K562 (cell line): ENCODE data around the gene AMOTL1. TPM values are rescaled to one million over a fixed set of nuclear protein-coding genes. Genes with fewer than 3 reads are reported as not detected.
A peak's percentile ranks its signal among the peaks of the same experiment; 100 is the strongest.

Source experiments
- ATAC-seq: fragments of 200-7000 bp; cut with Tn5 transposase; 3 replicates; pipeline ENCODE4 v1.9.1; 2020; ENCODE audit warnings: moderate library complexity
- BruUV-seq: library from RNA; stranded (reverse); fragments of 400-500 nt; replicated peaks from 2 replicates; lab custom pipeline; 2021; lab: Mats Ljungman, UMichigan
- CTCF ChIA-PET: fragments of 300-600 bp; formaldehyde crosslinking; extraction: SDS; loops from one replicate; lab custom pipeline; 2021; ENCODE audit warnings: low intra/inter-chr PET ratio; lab: Yijun Ruan, JAX
- POLR2A ChIA-PET: fragments of 300-600, 350-650 bp; sonication (Branson Sonifier 250); formaldehyde crosslinking; extraction: SDS; loops from one replicate; lab custom pipeline; 2021; ENCODE audit warnings: antibody characterized with exemption, inconsistent platforms; lab: Yijun Ruan, JAX
- DNase-seq, 4 experiments: peaks; one replicate each; pipeline versions ENCODE4 v3.0.0 to v3.0.0-alpha.2; 2011 to 2018; ENCODE audit warnings: low spot score in 3 of 4, mixed read lengths in 3 of 4; ENCODE audit errors: extremely low read depth in 1 of 4
- FAIRE-seq: peaks from 2 replicates; lab custom pipeline; 2011; peaks lifted over from hg19 to GRCh38; lab: Jason Lieb, UNC
- H2AFZ ChIP-seq: 2 replicates; pipeline ENCODE4 v1.6.0; 2011; ENCODE audit warnings: low read depth, low read length, control low read depth, inconsistent platforms
- H3K27ac ChIP-seq: fragments of 200-600 bp; 3 replicates; pipeline ENCODE4 v1.8.0; 2011; ENCODE audit warnings: low read depth, mild to moderate bottlenecking, control low read depth, inconsistent platforms, low read length, moderate library complexity, mixed read lengths; ENCODE audit errors: extremely low read depth
- H3K27me3 ChIP-seq, 2 experiments: fragments of 300-600 bp in 1 of 2; 2 replicates in 1 of 2; 3 replicates in 1 of 2; pipeline versions ENCODE4 v1.6.0 to v1.8.0; 2011; ENCODE audit warnings: inconsistent platforms in 2 of 2, low read length in 2 of 2, mild to moderate bottlenecking in 1 of 2, mixed read lengths in 1 of 2, moderate library complexity in 1 of 2; ENCODE audit not compliant: control insufficient read depth in 2 of 2, insufficient read depth in 2 of 2
- H3K36me3 ChIP-seq: fragments of 300-600 bp; 3 replicates; pipeline ENCODE4 v1.8.0; 2011; ENCODE audit warnings: mild to moderate bottlenecking, low read length, inconsistent platforms; ENCODE audit not compliant: control insufficient read depth, insufficient read depth
- H3K4me1 ChIP-seq, 2 experiments: fragments of 200-600 bp in 1 of 2; replicated peaks in 1 of 2; 2 replicates in 1 of 2; 3 replicates in 1 of 2; pipeline versions ENCODE4 v1.5.1 to v1.8.0; 2011; ENCODE audit warnings: inconsistent platforms in 2 of 2, low read length in 2 of 2, mild to moderate bottlenecking in 1 of 2, mixed read lengths in 1 of 2, moderate library complexity in 1 of 2; ENCODE audit not compliant: control insufficient read depth in 2 of 2, insufficient read depth in 2 of 2
- H3K4me2 ChIP-seq: 2 replicates; pipeline ENCODE4 v1.6.1; 2011; ENCODE audit warnings: low read length, control low read depth, inconsistent platforms, mixed read lengths; ENCODE audit not compliant: insufficient read depth
- H3K4me3 ChIP-seq: fragments of 200-600 bp; sonication (generic), shearing (Covaris generic); 2 replicates; pipeline ENCODE4 v1.5.1; 2016; ENCODE audit warnings: control low read depth, inconsistent platforms
- H3K79me2 ChIP-seq: fragments of 200-600 bp; 3 replicates; pipeline ENCODE4 v1.8.0; 2011; ENCODE audit warnings: low read length, inconsistent platforms; ENCODE audit not compliant: control insufficient read depth, insufficient read depth
- H3K9ac ChIP-seq, 2 experiments: 2 replicates each; pipeline versions ENCODE4 v1.6.0 to v1.6.1; 2011; ENCODE audit warnings: low read depth in 2 of 2, low read length in 2 of 2, control low read depth in 1 of 2, inconsistent platforms in 1 of 2, mild to moderate bottlenecking in 1 of 2, mixed read lengths in 1 of 2; ENCODE audit not compliant: insufficient read depth in 1 of 2
- H3K9me1 ChIP-seq: one replicate; pipeline ENCODE4 v1.6.0; 2011; ENCODE audit warnings: inconsistent platforms, mild to moderate bottlenecking, low read length, moderate library complexity; ENCODE audit not compliant: control insufficient read depth, insufficient read depth
- H3K9me3 ChIP-seq: replicated peaks from 2 replicates; pipeline ENCODE4 v1.5.1; 2011; ENCODE audit warnings: low read depth, low read length, inconsistent platforms; ENCODE audit not compliant: control insufficient read depth, insufficient read depth
- H4K20me1 ChIP-seq: replicated peaks from 2 replicates; pipeline ENCODE4 v1.6.1; 2011; ENCODE audit warnings: low read length, inconsistent platforms, mixed read lengths; ENCODE audit not compliant: control insufficient read depth, insufficient read depth
- FOXA3 ChIP-seq, 2 experiments: fragments of 450-650 bp in 1 of 2; sonication (generic) in 1 of 2; formaldehyde crosslinking; IDR thresholded peaks in 1 of 2; conservative IDR thresholded peaks in 1 of 2; 2 replicates each; pipeline versions ENCODE4 v1.4.0 to v1.8.0; 2020 to 2022; ENCODE audit warnings: mild to moderate bottlenecking in 2 of 2, missing genetic modification reagents in 1 of 2
- KDM1A ChIP-seq, 2 experiments: fragments of 450-650 bp; IDR thresholded peaks; 2 replicates each; pipeline ENCODE4 v1.6.1; 2016; ENCODE audit warnings: mild to moderate bottlenecking in 2 of 2
- LEF1 ChIP-seq: fragments of 450-650 bp; IDR thresholded peaks from 2 replicates; pipeline ENCODE4 v1.6.1; 2016; ENCODE audit warnings: mild to moderate bottlenecking
- POLR3A ChIP-seq: IDR thresholded peaks from 2 replicates; pipeline ENCODE4 v1.6.1; 2011; ENCODE audit warnings: borderline replicate concordance, mild to moderate bottlenecking, moderate library complexity; ENCODE audit not compliant: insufficient read length, insufficient read depth; ENCODE audit errors: extremely low read depth
- RAD21 ChIP-seq, 2 experiments: fragments of 250-450 bp in 1 of 2; fragments of 450-650 bp in 1 of 2; sonication (Bioruptor Pico) in 1 of 2; formaldehyde crosslinking in 1 of 2; IDR thresholded peaks in 1 of 2; conservative IDR thresholded peaks in 1 of 2; 2 replicates each; pipeline versions ENCODE4 v1.4.0 to v1.8.0; 2020 to 2022; ENCODE audit warnings: mild to moderate bottlenecking in 2 of 2, moderate library complexity in 1 of 2
- SMAD1 ChIP-seq: fragments of 150-350 bp; IDR thresholded peaks from 2 replicates; pipeline ENCODE4 v1.6.1; 2014; ENCODE audit warnings: low read length, low read depth; ENCODE audit not compliant: partially characterized antibody
- ZNF75A ChIP-seq: fragments of 450-650 bp; formaldehyde crosslinking; IDR thresholded peaks from 2 replicates; pipeline ENCODE4 v1.4.0; 2020; ENCODE audit warnings: mild to moderate bottlenecking
- WGBS: fragments of 100-300 bp; shearing (Covaris generic); methylation state at CpG from one replicate; pipeline ENCODE4 v1.1.6; 2016; ENCODE audit warnings: low coverage, mixed read lengths; ENCODE audit not compliant: insufficient coverage; ENCODE audit errors: missing lambda C conversion rate; 5-methylcytosine and 5-hydroxymethylcytosine counted together
- in situ Hi-C: fragments of 300-500 bp; cut with MboI; formaldehyde crosslinking; loops from 4 replicates; pipeline ENCODE4 v1.15.0; 2018; ENCODE audit warnings: inconsistent platforms, mixed read lengths
- intact Hi-C: fragments of 100-400 bp; cut with micrococcal nuclease; formaldehyde crosslinking; loops from 2 replicates; pipeline ENCODE4 v1.14.2; 2022
- polyA plus RNA-seq, 8 experiments: library from polyadenylated mRNA; depleted of rRNA in 4 of 8; stranded (reverse) in 5 of 8; unstranded in 3 of 8; fragments of >200 nt; fragmentation: Nextera tagmentation in 2 of 8; fragmentation: Illumina TruSeq in 1 of 8; extraction: Ambion mirVana in 2 of 8; extraction: Trizol in 1 of 8; gene quantifications; 2 replicates each; pipeline versions ENCODE4 v1.2.1 to v1.2.3, GENCODE V29; 2011 to 2014; ENCODE audit warnings: inconsistent platforms in 1 of 8, missing spikeins in 1 of 8
- total RNA-seq, 7 experiments: library from RNA; depleted of rRNA in 6 of 7; stranded (reverse); fragments of >200 nt in 6 of 7; fragmentation: Illumina TruSeq in 2 of 7; extraction: Trizol in 2 of 7; gene quantifications; 2 replicates each; pipeline versions ENCODE4 v1.2.1 to v1.2.3, GENCODE V29; 2011 to 2021; ENCODE audit warnings: low replicate concordance in 1 of 7
- TF ChIP-seq, protein P1 (sequence below): fragments of 250-450 bp; sonication (Bioruptor Pico); IDR thresholded peaks from 2 replicates; pipeline ENCODE4 v1.5.0; 2021
- TF ChIP-seq, protein P2 (sequence below), 2 experiments: fragments of 450-650 bp; IDR thresholded peaks; 2 replicates each; pipeline ENCODE4 v1.6.1; 2016
- TF ChIP-seq, protein P3 (sequence below), 3 experiments: IDR thresholded peaks in 2 of 3; conservative IDR thresholded peaks in 1 of 3; 2 replicates each; pipeline ENCODE4 v1.5.1; 2011 to 2012; ENCODE audit warnings: low read length in 3 of 3, mild to moderate bottlenecking in 3 of 3, control low read depth in 2 of 3, improper control_type of control experiment in 1 of 3, inconsistent platforms in 1 of 3, low read depth in 1 of 3, mixed read lengths in 1 of 3, moderate library complexity in 1 of 3; ENCODE audit not compliant: insufficient read depth in 2 of 3
- TF ChIP-seq, protein P4 (sequence below), 2 experiments: IDR thresholded peaks in 1 of 2; conservative IDR thresholded peaks in 1 of 2; 2 replicates each; pipeline ENCODE4 v1.6.1; 2016; ENCODE audit warnings: low read depth in 2 of 2, mild to moderate bottlenecking in 1 of 2, missing compliant biosample characterization in 1 of 2, missing genetic modification characterization in 1 of 2, moderate library complexity in 1 of 2

The AMOTL1 gene
- total and polyA plus RNA-seq, 9 of the 15 experiments (the other 6 are each of a cell fraction or from before 2014, with no cell fraction given): 4.0 to 35.4 (median 14.0) TPM

DNA sequence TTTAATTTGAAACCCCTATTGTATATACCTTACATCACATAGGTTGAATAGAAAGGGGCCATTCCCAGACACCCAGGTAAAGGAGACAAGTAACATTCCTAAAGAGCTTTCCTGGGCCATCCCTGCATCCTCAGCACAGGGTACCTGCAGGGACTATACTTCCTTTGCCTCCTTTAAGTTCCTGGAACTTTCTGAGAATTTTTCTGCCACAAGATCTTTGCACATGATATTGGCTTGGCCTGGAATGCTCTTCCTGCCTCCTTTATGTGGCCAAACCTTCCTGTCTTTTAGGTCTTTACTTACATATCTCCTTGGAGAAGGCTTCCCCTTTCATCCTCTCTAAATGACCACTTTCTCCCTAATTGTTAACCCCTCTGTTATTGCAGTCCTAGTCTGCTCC lies 7.9 kb upstream of the AMOTL1 start (continued):
- TF ChIP-seq, protein P1, sequence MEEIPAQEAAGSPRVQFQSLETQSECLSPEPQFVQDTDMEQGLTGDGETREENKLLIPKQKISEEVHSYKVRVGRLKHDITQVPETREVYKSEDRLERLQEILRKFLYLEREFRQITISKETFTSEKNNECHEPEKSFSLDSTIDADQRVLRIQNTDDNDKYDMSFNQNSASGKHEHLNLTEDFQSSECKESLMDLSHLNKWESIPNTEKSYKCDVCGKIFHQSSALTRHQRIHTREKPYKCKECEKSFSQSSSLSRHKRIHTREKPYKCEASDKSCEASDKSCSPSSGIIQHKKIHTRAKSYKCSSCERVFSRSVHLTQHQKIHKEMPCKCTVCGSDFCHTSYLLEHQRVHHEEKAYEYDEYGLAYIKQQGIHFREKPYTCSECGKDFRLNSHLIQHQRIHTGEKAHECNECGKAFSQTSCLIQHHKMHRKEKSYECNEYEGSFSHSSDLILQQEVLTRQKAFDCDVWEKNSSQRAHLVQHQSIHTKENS (CRISPR knock-in tag): no peak

DNA sequence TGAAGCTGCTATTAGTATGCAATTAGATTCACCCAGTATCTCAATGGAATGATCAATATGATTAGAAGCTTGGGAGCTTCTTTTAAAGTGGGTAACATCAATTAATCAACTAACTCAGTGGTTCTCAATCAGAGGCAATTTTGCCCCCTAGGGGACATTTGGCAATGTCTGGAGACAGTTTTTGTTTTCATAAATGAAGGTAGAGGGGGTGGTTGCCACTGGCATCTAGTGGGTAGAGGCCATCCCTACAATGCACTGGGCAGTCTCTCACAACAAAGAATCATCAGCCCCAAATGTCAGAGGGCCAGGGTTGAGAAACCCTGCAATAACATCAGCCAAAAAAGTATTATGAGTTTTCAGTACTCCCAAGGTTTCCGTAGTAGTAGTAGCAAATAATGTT lies 5.9 kb upstream of the AMOTL1 start:
- Histone ChIP-seq H3K9me3 (no peaks in the 10 kb centered on the region), H3K4me2 (no peak overlapping the region), H3K27ac (no peak overlapping the region), H3K9me1 (no peaks in the 10 kb centered on the region), H3K4me1 (peaks cover 0 to 12% of the 10 kb centered on the region in 2 experiments; a peak in 4 of 5 replicates), H3K79me2 (no peaks in the 10 kb centered on the region), H2AFZ (no peak overlapping the region), H3K27me3 (no peaks in the 10 kb centered on the region), H4K20me1 (no peaks in the 10 kb centered on the region), H3K9ac (no peak overlapping the region), H3K36me3 (no peaks in the 10 kb centered on the region), H3K4me3 (no peak overlapping the region)
- intact Hi-C loops (loop anchor here (1.0 to 10.0 kb wide), 3 partner anchors 139 to 237 kb away; no protein-coding TSS in a partner anchor), in situ Hi-C loops (no loop called here)
- BruUV-seq: no TSS peak
- peak in 1 of 4 experiments; percentile 43 for DNase-seq
- FAIRE-seq: no peak
- ChIA-PET POLR2A (no interaction called here), CTCF (no interaction called here)
- WGBS: 70% methylated on average over 1 of the region's 1 CpG
- ATAC-seq: peak; percentile 47; the same call in 1 of the 3 replicates
- TF ChIP-seq POLR3A (no peak), FOXA3 (CRISPR knock-in tag; conservative IDR thresholded peaks at IDR 0.05 in 1 of 2, IDR thresholded peaks at IDR 0.05 in 1 of 2) (no peak), RAD21 (CRISPR knock-in tag; conservative IDR thresholded peaks at IDR 0.05 in 1 of 2, IDR thresholded peaks at IDR 0.05 in 1 of 2) (peak; percentile 74 to 76), SMAD1 (no peak), KDM1A (IDR thresholded peaks at IDR 0.05) (no peak), LEF1 (no peak), ZNF75A (CRISPR knock-in tag) (no peak)
- TF ChIP-seq, protein P2, sequence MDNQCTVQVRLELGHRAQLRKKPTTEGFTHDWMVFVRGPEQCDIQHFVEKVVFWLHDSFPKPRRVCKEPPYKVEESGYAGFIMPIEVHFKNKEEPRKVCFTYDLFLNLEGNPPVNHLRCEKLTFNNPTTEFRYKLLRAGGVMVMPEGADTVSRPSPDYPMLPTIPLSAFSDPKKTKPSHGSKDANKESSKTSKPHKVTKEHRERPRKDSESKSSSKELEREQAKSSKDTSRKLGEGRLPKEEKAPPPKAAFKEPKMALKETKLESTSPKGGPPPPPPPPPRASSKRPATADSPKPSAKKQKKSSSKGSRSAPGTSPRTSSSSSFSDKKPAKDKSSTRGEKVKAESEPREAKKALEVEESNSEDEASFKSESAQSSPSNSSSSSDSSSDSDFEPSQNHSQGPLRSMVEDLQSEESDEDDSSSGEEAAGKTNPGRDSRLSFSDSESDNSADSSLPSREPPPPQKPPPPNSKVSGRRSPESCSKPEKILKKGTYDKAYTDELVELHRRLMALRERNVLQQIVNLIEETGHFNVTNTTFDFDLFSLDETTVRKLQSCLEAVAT (IDR thresholded peaks at IDR 0.05): no peak
- TF ChIP-seq, protein P3, sequence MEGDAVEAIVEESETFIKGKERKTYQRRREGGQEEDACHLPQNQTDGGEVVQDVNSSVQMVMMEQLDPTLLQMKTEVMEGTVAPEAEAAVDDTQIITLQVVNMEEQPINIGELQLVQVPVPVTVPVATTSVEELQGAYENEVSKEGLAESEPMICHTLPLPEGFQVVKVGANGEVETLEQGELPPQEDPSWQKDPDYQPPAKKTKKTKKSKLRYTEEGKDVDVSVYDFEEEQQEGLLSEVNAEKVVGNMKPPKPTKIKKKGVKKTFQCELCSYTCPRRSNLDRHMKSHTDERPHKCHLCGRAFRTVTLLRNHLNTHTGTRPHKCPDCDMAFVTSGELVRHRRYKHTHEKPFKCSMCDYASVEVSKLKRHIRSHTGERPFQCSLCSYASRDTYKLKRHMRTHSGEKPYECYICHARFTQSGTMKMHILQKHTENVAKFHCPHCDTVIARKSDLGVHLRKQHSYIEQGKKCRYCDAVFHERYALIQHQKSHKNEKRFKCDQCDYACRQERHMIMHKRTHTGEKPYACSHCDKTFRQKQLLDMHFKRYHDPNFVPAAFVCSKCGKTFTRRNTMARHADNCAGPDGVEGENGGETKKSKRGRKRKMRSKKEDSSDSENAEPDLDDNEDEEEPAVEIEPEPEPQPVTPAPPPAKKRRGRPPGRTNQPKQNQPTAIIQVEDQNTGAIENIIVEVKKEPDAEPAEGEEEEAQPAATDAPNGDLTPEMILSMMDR (IDR thresholded peaks at IDR 0.05 in 2 of 3, conservative IDR thresholded peaks at IDR 0.05 in 1 of 3; ENCODE audit: insufficient read depth in 2 of 3, low read depth in 1 of 3, low read length in 3 of 3): peak; percentile 40 to 69 (median 66); a peak in 5 of 6 replicates
- TF ChIP-seq, protein P4, sequence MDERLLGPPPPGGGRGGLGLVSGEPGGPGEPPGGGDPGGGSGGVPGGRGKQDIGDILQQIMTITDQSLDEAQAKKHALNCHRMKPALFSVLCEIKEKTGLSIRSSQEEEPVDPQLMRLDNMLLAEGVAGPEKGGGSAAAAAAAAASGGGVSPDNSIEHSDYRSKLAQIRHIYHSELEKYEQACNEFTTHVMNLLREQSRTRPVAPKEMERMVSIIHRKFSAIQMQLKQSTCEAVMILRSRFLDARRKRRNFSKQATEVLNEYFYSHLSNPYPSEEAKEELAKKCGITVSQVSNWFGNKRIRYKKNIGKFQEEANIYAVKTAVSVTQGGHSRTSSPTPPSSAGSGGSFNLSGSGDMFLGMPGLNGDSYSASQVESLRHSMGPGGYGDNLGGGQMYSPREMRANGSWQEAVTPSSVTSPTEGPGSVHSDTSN (CRISPR knock-in tag; IDR thresholded peaks at IDR 0.05; ENCODE audit: low read depth): no peak
- TF ChIP-seq, protein P4 (tag; conservative IDR thresholded peaks at IDR 0.05; ENCODE audit: low read depth): 0 out of 2 replicates have a peak, but pooled peaks have one; percentile 27
